ENCODE measurements around the gene UBA5.

- TF ChIP-seq ZNF565 (CRISPR knock-in tag; conservative IDR thresholded peaks at IDR 0.05; ENCODE audit: low read depth) (no peak), ARNTL (CRISPR knock-in tag; IDR thresholded peaks at IDR 0.05; ENCODE audit: borderline replicate concordance, low read depth) (no peak), RARB (CRISPR knock-in tag; IDR thresholded peaks at IDR 0.05) (no peak), TSHZ2 (CRISPR knock-in tag; IDR thresholded peaks at IDR 0.05) (no peak)
Measured at GRCh38 chr3:132682201-132682600, 22.1 kb downstream of the UBA5 start.

All from SK-N-SH treated with all-trans-retinoic acid at 6 μM for 48 hours (cell line).